Mucosa of gallbladder (tissue), 1 donor: Measurements from ENCODE around the gene TIGD1. TPM values are rescaled to one million over a fixed set of nuclear protein-coding genes. Genes with fewer than 3 reads are reported as not detected.

Experiments
- DNase-seq: peaks from one replicate; pipeline ENCODE4 v3.0.0-alpha.2; 2020; ENCODE audit warnings: low spot score
- total RNA-seq: library from RNA; stranded (reverse); gene quantifications from one replicate; pipeline ENCODE4 v1.2.1, GENCODE V29; 2021
- donor health status: DM: no; HTN: no; CAD: no.

Gene TIGD1
- total RNA-seq, result 4.6 TPM

DNA sequence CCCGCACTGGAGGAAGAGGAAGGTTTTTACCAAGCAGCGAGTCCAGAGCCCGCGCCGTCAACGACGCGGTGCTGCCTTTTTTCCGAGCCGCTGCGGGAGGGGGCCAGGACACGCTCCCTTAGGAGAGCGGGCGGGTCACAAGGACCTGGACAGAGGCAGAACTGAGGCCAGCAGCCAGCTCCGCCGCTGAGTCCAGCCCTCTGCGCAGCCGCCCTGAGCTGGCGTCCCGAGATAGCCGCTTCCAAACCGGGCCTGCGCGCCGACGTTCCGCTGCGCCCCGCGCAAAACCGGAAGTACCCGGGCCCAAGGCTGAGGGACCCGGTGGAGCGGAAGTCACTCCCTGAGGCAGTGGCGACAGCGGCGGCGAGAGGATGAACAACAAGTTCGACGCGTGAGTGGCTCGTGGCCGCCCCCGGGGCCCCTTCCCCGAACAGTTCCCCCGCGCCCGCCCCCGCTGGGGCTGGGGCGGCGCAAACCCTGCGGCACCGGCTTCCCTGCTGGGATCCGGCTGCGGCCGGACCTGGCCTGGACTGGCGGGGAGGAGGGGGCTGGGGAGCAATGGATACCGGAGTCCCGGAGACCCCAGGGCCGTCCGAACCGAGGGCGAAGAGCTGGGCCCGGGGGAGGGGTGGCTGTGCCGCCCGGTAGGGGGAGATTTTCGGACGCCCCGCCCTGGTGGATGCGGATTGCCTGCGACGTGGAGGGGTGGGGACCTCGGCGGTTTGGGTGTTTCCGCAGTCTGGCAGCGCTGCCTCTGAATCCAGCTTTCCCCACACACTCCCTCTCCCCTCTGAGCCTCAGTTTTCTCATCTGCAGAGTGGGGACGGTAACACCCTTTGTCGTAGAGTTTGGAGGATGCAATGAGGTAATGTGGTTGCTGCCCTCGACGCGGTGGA lies at the start of gene TIGD1, which contains the start of gene EIF4E2:
Gene TIGD1, minus strand, starts transcription at position 204 of the 896 bp plus-strand sequence. CDS start 675 bp downstream, outside the sequence.
Gene EIF4E2, plus strand, starts transcription at position 336 of the 896 bp plus-strand sequence. Its CDS starts 36 bp downstream, at position 372.
- DNase-seq, result peak; percentile 95

DNA sequence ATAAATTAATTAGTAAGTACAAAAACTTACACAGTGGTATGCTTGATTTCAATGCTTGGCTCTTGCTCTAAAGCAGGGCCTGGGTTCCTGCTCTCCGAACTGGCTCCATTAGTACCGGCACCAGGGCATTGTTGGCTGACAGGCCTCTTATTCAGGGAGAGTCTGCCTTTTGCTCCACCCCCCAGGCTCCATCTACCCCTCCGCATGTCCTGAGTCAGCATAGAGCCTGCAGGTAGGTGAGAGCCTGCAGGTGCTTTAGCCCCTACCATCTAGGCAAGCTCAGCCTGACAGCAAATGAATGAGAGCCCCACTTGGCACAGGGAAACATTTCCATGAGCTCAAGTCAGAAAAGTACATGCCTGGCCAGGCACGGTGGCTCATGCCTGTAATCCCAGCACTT lies 47.9 kb upstream of the TIGD1 start:
- no peak for DNase-seq

DNA sequence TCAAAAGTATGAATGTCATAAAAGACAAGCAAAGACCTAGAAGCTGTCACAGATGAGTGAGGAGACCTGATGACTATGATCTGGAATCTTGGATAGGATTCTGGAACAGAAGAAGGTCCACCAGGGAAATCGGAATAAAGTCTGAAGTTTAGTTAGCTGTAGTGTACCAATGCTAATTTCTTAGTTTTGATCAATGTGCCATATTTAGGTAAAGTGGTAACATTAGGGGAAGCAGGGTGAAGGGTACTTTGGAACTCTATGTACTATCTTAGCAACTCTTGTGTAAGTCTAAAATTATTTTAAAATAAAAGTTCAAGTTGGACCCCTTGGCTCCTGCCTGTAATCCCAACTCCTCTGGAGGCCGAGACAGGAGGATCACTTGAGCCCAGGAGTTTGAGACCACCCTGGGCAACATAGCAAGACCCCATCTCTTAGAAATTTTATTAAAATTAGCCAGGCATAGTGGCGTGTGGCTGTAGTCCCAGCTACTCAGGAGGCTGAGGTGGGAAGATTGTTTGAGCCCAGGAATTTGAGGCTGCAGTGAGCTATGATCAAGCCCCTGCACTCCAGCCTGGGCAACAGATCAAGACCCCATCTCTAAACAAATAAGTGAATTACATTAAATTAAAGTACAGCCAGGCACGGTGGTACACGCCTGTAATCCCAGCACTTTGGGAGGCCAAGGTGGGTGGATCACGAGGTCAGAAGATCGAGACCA lies 47.2 kb upstream of the TIGD1 start:
- DNase-seq, result no peak

DNA sequence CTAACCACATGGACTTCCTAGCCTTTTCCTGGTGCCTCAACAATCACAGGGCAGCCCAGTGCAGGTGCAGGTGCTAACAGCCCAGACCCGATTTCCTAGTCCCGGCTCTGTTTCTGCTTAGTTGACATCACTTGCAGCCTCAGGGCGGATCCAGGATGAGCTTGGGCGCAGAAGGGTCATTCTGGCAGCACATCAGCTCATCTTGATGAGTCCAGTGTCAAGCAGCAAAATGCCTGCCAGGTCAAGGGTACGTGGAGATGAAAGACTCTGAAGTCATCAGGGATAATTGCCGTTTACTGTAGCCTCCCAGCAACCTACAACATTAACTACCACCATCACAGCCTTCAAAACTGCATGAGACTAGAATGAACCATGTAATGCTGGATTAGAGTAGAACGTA lies 43.6 kb upstream of the TIGD1 start:
- no peak for DNase-seq

DNA sequence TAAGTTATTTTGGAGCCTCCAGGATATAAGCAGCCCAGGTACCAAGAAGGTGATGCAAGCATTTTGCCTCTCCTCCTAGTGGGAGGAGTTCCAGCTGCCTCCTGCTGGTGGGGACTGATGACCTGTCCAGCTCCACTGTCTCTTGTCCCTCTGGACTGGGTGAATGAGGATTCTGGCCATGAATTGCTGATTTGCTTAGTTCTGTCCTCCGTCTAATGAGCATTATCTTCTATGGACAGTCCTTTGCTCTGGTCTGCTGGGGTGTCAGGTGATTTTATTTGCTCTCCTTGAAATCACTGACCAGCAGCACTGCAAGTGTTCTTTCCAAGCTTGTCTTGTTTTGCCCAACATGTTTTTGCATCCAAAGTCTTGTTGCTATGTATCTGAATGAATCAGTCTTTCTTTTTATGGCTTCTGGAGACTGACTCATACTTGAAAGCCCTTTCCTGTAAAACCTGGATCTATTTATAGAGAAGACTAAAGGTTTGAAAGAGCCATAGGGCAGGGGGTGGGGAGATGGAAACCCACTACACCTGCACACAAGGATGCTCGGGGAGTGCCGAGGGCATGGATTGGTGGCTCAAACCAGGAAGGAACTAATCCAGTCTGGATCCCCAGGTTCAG lies 42.5 kb upstream of the TIGD1 start:
- no peak for DNase-seq

DNA sequence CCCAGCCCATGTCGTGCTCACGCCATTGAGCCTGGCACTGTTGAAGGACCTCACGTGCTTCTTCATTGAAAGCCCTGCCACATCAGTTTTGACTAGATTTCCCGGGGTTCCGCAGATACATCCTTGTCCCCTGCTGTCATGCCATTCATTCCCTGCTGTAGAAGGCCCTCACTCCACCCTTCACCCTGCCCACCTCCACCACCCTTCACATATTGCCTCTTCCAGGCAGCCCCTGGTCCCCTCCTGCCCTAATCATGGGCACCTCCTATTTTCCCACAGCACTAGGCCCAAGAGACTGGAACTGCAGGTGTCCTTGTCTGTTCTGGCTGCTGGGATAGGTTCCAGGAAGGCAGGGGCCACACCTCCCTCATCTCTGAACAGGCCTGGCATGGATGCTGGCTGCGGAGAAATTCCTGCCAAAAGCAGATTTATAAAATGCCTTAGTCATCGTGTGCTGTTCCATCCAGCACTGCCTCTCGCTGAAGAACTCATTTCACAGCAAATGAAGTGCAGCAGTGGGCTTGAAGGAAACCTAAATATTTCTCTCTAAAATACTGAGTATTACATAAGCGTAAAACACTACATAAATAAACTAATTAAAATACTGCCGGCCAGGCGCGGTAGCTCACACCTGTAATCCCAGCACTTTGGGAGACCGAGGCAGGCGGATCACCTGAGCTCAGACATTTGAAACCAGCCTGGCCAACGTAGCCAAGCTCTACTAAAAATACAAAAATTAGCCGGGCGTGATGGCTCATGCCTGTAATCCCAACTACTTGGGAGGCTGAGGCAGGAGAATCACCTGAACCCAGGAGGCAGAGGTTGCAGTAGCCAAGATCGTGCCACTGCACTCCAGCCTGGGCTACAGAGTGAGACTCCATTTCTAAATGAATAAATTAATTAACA lies 38.6 kb upstream of the TIGD1 start:
- peak; percentile 72 for DNase-seq

DNA sequence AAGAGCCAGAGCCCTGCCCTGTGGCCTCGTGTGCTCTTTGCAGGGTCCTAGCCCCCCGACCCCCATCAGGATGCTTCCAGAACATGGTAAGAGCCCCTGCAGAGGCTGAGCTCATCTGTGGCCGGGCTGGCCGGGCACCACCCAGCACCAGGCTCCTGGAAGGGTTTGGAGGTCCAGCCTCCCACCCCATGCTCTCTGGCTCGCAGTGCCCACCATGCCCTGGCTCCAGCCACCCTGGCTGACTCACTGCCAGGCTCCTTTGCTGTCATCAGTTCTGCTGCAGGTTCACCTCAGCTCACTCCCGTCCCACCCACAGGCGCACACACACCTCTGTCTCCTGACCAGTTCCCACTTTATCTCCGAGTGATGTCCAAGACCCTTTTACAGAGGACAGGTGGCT lies 37.7 kb upstream of the TIGD1 start:
- DNase-seq, result no peak

DNA sequence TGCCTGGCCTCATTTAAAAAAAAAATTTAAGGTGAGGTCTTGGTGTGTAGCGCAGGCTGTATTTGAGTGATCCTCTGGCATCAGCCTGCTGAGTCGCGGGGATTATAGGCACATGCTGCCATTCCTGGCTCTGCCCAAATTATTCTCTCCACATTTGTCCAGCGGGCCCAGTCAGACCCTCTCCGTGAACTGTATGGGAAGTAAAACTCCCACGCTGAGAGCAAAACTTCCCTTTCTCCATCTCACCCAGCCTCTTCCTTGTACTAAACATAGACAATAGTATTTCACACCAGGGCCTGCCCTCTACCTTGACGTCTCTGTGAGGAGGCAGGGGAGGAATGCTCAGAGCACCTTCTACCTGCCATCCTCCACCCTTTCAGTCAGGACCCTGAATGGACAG lies 37.2 kb upstream of the TIGD1 start:
- DNase-seq, result no peak

DNA sequence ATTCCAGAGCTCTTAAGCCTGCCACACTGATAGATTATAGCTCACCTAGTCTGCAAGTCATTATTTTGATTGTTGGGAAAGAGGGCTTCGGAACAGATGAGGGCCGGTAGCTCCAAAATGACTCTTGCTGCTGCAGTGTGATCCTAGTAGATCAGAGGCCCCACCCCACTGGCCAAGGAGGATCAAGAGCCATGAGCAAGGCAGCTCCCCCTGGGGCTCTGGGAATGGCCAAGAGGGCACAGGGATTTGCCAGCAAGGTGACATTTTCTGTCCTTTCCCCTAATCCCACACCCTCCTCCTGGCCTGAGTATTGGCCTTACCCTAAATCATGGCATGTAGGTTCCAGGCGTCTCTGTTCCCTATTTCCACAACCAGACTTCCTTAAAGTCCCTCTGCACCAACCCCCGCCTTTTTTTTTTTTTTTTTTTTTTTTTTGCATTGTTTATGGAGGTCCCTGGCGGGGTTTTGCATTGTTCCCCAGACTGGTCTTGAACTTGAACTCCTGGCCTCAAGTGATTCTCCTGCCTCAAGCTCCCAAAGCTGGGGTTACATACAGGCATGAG lies 36.7 kb upstream of the TIGD1 start:
- DNase-seq, result no peak

DNA sequence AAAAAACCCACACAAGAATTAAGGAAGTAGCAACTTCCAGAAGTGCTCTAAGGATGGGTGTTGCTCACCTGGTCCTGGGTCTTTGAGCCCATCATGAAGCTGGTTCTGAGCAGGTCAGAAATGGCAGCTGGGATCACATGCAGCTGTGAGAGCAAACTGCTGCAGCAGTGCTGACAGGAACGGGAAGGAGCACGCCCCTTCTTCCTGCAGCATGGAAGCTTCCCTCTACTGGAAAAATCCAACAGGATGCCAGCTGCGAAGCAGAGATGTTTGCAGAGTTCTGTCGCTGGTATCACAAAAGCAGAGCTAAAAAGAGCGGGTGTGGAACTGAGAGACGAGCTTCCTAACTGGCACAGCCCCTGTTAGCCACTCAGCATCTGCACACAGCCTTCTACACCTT lies 33.9 kb upstream of the TIGD1 start:
- no peak for DNase-seq

DNA sequence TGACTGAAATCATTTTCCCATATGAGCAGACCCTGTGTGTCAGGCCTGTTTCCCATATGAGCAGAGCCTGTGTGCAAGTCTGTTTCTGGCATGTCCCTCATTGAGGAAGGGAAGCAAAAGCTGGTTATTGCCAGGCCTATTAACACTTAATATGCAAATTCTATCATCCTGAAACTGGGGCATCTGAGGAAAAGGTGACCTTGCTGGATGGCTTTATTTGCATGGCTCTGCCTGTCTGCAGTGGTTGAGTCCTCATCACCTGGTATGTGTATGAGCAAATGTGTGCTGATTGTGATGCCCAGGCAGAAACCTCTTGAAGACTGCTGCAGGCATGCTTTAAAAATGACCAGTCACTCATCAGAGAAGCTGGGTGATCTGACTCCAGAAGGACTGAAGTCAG lies 31.4 kb upstream of the TIGD1 start:
- no peak for DNase-seq

DNA sequence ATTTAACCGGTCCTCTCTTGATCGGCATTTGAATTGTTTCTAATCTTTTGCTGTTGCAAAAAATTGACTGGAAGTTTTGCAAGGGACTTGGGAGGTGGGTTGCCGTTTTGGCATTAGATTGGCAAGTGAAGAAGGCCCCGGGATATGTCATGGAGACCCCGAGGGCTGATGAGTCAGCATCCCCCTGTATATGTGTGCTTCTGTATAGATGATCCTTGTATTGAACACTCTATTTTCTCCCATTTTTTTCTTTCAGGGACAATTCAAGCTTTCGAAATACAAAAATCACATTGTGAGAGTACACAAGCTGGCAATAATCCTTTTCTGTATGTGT lies 30.3 kb upstream of the TIGD1 start:
- DNase-seq, result no peak

DNA sequence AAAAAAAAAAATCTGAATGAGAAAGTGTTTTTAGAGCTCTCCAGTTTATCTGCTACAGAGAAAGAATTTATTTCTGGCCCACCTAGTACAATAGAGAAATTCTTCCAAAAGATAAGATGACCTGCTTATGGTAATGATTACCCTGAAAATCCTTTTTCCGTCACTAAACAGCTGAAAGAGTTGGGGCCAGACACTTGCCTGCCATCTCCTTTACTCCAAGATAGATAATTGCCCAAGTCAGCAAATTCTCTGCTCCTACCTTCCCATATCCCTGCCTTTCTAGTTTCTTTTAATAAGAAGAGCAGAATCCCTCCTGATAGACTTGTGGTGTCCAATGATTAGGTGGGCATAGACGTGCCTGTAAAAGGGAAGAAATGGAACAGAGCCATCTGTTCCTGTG lies 28.3 kb upstream of the TIGD1 start:
- DNase-seq, result no peak

DNA sequence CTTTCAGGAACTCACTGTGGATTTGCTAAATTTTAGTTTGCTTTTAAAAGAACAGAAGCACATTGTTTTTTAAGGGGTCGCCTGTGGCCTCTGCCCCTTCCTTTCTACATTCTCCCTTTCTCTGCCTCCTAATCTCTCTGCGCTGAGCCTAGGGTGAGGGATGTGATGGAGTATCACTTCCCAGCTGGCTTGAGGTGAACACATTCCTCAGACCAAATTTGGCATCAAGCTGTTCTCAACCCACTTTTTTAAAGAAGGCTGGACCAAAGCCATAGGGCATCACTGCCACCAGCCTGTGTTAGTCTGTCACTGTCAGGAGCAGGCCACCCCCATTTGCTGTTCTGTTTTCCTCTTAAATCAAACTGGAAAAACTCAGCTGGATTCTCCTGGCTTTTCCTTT lies 27.5 kb upstream of the TIGD1 start:
- DNase-seq, result no peak

DNA sequence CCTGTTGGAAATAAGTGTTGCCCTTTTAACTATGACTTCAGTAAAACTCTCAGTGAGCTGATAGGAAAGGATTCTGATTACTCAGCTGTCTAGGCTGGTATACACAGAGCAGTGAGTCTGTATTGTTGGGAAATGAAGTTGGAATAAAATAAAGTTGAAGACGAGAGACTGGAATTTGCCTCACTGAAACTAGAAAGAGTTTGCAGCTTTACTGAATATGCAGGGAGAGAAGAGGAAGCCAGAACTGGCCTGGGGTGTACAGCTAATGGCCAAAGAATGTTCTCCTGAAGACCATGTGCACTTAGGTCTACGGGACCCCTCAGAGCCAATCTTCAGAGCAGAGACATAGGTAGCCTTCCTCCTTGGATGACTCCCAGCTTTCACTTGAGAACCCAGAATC lies 26.6 kb upstream of the TIGD1 start:
- DNase-seq, result no peak

DNA sequence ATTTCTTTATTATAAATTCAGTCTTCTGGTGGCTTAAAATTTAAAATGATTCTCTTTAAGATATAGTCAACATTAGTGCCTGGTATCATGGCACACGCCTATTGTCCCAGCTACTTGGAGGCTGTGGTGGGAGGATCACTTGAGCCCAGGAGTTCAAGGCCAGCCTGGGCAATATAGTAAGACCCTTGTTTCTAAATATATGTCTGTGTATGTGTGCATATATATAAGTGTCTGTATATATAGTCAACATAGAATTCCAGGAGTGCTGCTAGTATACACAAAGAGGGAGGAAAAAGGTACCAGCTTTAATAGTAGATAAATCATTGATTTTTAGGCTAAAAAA lies 25.0 kb upstream of the TIGD1 start:
- no peak for DNase-seq

DNA sequence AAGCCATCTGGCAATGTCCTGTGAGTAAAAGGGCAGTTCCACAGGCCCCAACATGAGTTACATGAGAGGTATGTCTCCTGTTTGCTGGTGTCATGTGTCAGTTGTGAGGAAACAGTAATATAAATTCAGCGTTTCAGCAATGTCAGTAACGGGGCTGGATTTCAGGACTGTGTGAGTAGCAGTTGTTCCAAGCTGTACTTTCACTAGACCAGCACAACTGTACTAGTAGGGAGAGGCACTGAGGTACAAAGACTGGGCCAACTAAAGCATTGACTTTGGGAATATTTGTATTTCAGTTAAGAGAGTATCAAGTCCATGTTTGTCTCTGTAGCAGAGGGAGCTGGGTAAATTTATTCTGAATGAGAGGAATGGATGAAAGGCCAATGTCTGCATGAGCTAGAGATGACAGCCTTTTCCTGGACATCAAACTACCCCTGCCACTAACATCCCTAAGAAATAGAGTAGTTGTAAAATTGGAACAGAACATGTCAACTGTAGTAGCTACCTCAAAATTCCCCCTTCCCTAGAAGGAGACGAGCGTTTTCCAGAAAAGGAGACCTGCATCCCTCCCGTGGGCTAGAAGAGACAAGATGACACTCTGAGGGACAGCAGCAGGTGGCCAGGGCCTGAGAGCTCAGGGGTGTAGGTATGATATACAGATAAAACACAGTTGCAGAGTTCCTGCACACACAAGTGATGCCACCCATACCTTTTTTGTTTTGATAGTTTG lies 24.5 kb upstream of the TIGD1 start:
- no peak for DNase-seq

DNA sequence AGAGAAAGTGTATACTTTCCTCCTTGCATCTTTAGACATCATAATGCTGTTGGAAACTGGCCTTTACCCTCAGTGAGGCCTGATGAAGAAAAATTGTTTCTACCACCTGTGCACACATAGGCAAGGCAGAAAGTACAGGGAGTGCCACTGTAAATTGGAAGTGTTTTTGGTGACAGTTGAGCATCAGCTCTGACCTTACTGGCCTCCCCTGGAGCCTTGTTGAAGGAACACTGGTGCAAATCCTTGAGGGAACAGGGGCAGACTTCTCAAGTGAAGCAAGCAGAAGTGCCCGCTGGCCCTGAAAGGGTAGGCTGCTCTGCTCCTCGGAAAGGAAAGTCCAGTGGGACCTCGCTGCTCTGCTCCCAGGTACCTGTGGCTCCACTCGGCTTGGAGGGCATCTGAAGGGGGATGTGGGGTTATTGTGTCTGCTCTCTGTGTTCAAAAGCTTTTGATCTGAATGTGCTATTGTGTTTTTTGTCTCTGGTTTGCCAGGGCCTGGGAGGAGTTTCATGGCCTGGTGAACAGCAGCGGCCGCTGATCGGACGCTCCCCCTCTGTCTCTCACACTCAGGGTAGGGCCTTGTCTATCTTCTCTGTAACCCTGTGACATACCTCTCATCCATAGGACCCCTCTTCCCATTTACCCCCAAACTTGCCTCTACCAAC lies 23.5 kb upstream of the TIGD1 start:
- DNase-seq, result no peak

DNA sequence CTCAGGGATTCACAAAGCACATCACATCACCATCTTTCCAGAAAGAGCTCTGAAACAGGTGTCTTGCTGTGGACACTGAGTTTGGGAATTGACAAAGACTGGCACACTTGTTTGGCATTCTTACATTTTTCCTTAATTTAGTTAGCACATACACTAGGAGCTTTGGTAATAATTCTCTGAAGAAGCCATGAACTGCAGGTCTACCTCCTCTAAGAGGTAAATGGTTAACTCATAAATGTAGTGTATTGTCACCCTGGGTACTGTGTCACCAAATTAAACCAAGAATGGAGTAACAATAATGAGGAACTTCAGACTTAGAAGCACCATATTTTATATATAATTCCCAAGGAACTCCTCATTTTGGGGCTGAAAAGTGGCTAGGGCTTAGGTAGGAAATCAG lies 22.7 kb upstream of the TIGD1 start:
- DNase-seq, result no peak

DNA sequence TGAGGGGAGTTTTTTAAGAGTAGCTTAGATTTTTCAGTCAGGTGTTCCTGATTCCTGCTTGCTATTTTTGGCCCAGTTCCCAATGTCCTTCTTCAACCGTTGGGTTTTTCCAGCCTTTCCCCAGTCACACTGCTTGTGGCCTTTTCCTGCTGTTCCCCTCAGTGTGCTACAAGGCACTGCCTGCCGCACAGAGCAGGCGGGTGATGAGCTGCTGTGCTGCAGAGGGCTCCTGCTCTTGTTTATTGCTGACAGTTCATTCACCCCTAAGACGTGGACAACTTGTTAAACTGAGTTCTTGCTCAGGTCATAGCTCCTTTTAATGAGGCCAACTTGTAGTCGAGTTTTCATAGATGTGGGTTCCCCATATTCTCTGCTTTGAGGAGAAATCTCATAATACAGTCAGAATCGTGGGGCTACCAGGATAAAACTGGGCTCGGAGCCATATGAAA lies 20.7 kb upstream of the TIGD1 start:
- DNase-seq, result no peak
